HT1080 (cell line): ENCODE results near the gene TAF4B. TPM values are rescaled to one million over a fixed set of nuclear protein-coding genes. Genes with fewer than 3 reads are reported as not detected.
A peak's percentile ranks its signal among the peaks of the same experiment; 100 is the strongest.
"Not testable (repeated sequence)": the region's sequence is repeated elsewhere in the genome, so short reads cannot be mapped to it uniquely, and the experiment has no call there.

Source experiments
- DNase-seq: peaks from one replicate; pipeline ENCODE4 v3.0.0-alpha.2; 2015; ENCODE audit warnings: low read depth
- small RNA-seq: library from RNA; depleted of rRNA; stranded (forward); fragments of <200 nt; gene quantifications from one replicate; pipeline ENCODE3, GENCODE V24; 2014
- total RNA-seq: library from RNA; depleted of rRNA; stranded (reverse); fragments of >200 nt; shearing (Covaris generic); gene quantifications from 2 replicates; pipeline ENCODE4 v1.2.3, GENCODE V29; 2014; rRNA removed

TAF4B gene
- total RNA-seq, 1 experiment from 2014 or later: 4.8 TPM

GRCh38 chr18:26422472-26423162 lies 196.4 kb downstream of the TAF4B start:
- no peak for DNase-seq

GRCh38 chr18:26424428-26425147 lies 198.3 kb downstream of the TAF4B start:
- no peak for DNase-seq

GRCh38 chr18:26425148-26425531 lies 198.9 kb downstream of the TAF4B start:
- no peak for DNase-seq

GRCh38 chr18:26429535-26430226 lies 203.4 kb downstream of the TAF4B start:
- DNase-seq: peak; percentile 80

- no peak for DNase-seq
These were observed 206.6 kb downstream of the TAF4B start for GRCh38 chr18:26432651-26433424.

- no peak for DNase-seq
These were observed 208.6 kb downstream of the TAF4B start for GRCh38 chr18:26434887-26435286.

- DNase-seq: no peak
These were observed 209.3 kb downstream of the TAF4B start for GRCh38 chr18:26435415-26436095.

- DNase-seq: peak; percentile 80
These were observed 210.2 kb downstream of the TAF4B start for GRCh38 chr18:26436176-26437051.

GRCh38 chr18:26437634-26438033 lies 211.4 kb downstream of the TAF4B start:
- not testable (repeated sequence) for DNase-seq

GRCh38 chr18:26438980-26439379 lies 212.7 kb downstream of the TAF4B start:
- DNase-seq: no peak

GRCh38 chr18:26439537-26439936 lies 213.3 kb downstream of the TAF4B start:
- no peak for DNase-seq

GRCh38 chr18:26440644-26441043 lies 214.4 kb downstream of the TAF4B start:
- no peak for DNase-seq

Small RNAs within 50 kb of the gene (small RNA-seq; reads per million reads assigned to genes)
- gene RNU6-1289P: not detected

Other genes with a start within 250 kb of the TAF4B start
- 84.3 and 108 TPM in 2 replicates for gene SS18, start 135.8 kb upstream of the TAF4B start, total RNA-seq
- not detected in 2 replicates for gene PSMA8, start 92.6 kb upstream of the TAF4B start, total RNA-seq